GM21723 (cell line): ENCODE measurements around the gene RAD51.

ENCODE experiments used
- ATAC-seq: cut with Tn5 transposase; IDR thresholded peaks from one replicate; pipeline ENCODE4 v1.9.1; 2021; ENCODE audit warnings: mild to moderate bottlenecking, moderate library complexity; ENCODE audit not compliant: unreplicated experiment

The RAD51 gene

GRCh38 chr15:40776537-40777141 lies 81.7 kb downstream of the RAD51 start:
- ATAC-seq = no peak
